ENCODE data around the gene CCDC187. TPM values are rescaled to one million over a fixed set of nuclear protein-coding genes. Genes with fewer than 3 reads are reported as not detected.
A peak's percentile ranks its signal among the peaks of the same experiment; 100 is the strongest.

Gene CCDC187
- total and polyA plus RNA-seq, 2 donors = 0.23 to 0.24 TPM

- no peak for DNase-seq (ENCODE audit: low read depth in 6 of 9, low spot score in 9 of 9)
- Histone ChIP-seq H3K9me3 (ENCODE audit: control insufficient read depth in 2 of 2, insufficient read depth in 1 of 2, low read length in 1 of 2) (no peaks in the 10 kb centered on the region), H3K4me1 (ENCODE audit: control insufficient read depth in 2 of 2, insufficient read depth in 2 of 2, low read length in 2 of 2) (peaks cover 0 to 35% of the 10 kb centered on the region in 2 donors), H3K27me3 (ENCODE audit: control insufficient read depth in 2 of 2, insufficient read depth in 1 of 2, low read length in 1 of 2) (no peaks in the 10 kb centered on the region), H3K36me3 (ENCODE audit: control insufficient read depth in 2 of 2, insufficient read depth in 2 of 2, low read length in 1 of 2) (peaks cover 18 to 30% of the 10 kb centered on the region in 2 donors), H3K27ac (ENCODE audit: low read depth in 1 of 2, low read length in 1 of 2) (no peak overlapping the region), H3K4me3 (ENCODE audit: low read length in 2 of 2) (no peak overlapping the region)
- 87% methylated on average over 14 of the region's 14 CpGs for WGBS
Measured at GRCh38 chr9:136233868-136234267, 70.0 kb downstream of the CCDC187 start.

- WGBS = 71% methylated on average over 15 of the region's 15 CpGs
- Histone ChIP-seq H3K9me3 (ENCODE audit: control insufficient read depth in 2 of 2, insufficient read depth in 1 of 2, low read length in 1 of 2) (no peaks in the 10 kb centered on the region), H3K36me3 (ENCODE audit: control insufficient read depth in 2 of 2, insufficient read depth in 2 of 2, low read length in 1 of 2) (peaks cover 18 to 30% of the 10 kb centered on the region in 2 donors), H3K27me3 (ENCODE audit: control insufficient read depth in 2 of 2, insufficient read depth in 1 of 2, low read length in 1 of 2) (no peaks in the 10 kb centered on the region), H3K27ac (ENCODE audit: low read depth in 1 of 2, low read length in 1 of 2) (peak overlapping the region in 1 of 2 donors; percentile 2), H3K4me1 (ENCODE audit: control insufficient read depth in 2 of 2, insufficient read depth in 2 of 2, low read length in 2 of 2) (peaks cover 0 to 31% of the 10 kb centered on the region in 2 donors), H3K4me3 (ENCODE audit: low read length in 2 of 2) (no peak overlapping the region)
- DNase-seq (ENCODE audit: low read depth in 6 of 9, low spot score in 9 of 9) = peak in 1 of 9 donors; percentile 18
Measured at GRCh38 chr9:136233411-136233810, 70.5 kb downstream of the CCDC187 start.

- 94% methylated on average over 10 of the region's 10 CpGs for WGBS
- no peak for DNase-seq (ENCODE audit: low read depth in 6 of 9, low spot score in 9 of 9)
- no peak overlapping the region for H3K4me3 ChIP-seq (ENCODE audit: low read length in 2 of 2)
- H3K9me3 ChIP-seq (ENCODE audit: control insufficient read depth in 2 of 2, insufficient read depth in 1 of 2, low read length in 1 of 2) = no peaks in the 10 kb centered on the region
- H3K27me3 ChIP-seq (ENCODE audit: control insufficient read depth in 2 of 2, insufficient read depth in 1 of 2, low read length in 1 of 2) = no peaks in the 10 kb centered on the region
- H3K27ac ChIP-seq (ENCODE audit: low read depth in 1 of 2, low read length in 1 of 2) = peak overlapping the region in 1 of 2 donors; percentile 2
- H3K4me1 ChIP-seq (ENCODE audit: control insufficient read depth in 2 of 2, insufficient read depth in 2 of 2, low read length in 2 of 2) = peaks cover 0 to 27% of the 10 kb centered on the region in 2 donors
- H3K36me3 ChIP-seq (ENCODE audit: control insufficient read depth in 2 of 2, insufficient read depth in 2 of 2, low read length in 1 of 2) = peaks cover 18 to 30% of the 10 kb centered on the region in 2 donors
Measured at GRCh38 chr9:136232969-136233368, 70.9 kb downstream of the CCDC187 start.

GRCh38 chr9:136231478-136232297 lies 72.2 kb downstream of the CCDC187 start:
- DNase-seq (ENCODE audit: low read depth in 6 of 9, low spot score in 9 of 9) = peak in 6 of 9 donors; percentile 31 to 79 (median 36)
- Histone ChIP-seq H3K9me3 (ENCODE audit: control insufficient read depth in 2 of 2, insufficient read depth in 1 of 2, low read length in 1 of 2) (no peaks in the 10 kb centered on the region), H3K4me3 (ENCODE audit: low read length in 2 of 2) (peak overlapping the region; percentile 16 to 30), H3K27ac (ENCODE audit: low read depth in 1 of 2, low read length in 1 of 2) (peak overlapping the region in 1 of 2 donors; percentile 84), H3K36me3 (ENCODE audit: control insufficient read depth in 2 of 2, insufficient read depth in 2 of 2, low read length in 1 of 2) (peaks cover 17 to 25% of the 10 kb centered on the region in 2 donors), H3K27me3 (ENCODE audit: control insufficient read depth in 2 of 2, insufficient read depth in 1 of 2, low read length in 1 of 2) (no peaks in the 10 kb centered on the region), H3K4me1 (ENCODE audit: control insufficient read depth in 2 of 2, insufficient read depth in 2 of 2, low read length in 2 of 2) (peaks cover 0 to 28% of the 10 kb centered on the region in 2 donors)
- 57% methylated on average over 31 of the region's 31 CpGs for WGBS

GRCh38 chr9:136230773-136231172 lies 73.1 kb downstream of the CCDC187 start:
- Histone ChIP-seq H3K4me3 (ENCODE audit: low read length in 2 of 2) (no peak overlapping the region), H3K27ac (ENCODE audit: low read depth in 1 of 2, low read length in 1 of 2) (no peak overlapping the region), H3K9me3 (ENCODE audit: control insufficient read depth in 2 of 2, insufficient read depth in 1 of 2, low read length in 1 of 2) (no peaks in the 10 kb centered on the region), H3K36me3 (ENCODE audit: control insufficient read depth in 2 of 2, insufficient read depth in 2 of 2, low read length in 1 of 2) (peaks cover 12 to 25% of the 10 kb centered on the region in 2 donors), H3K27me3 (ENCODE audit: control insufficient read depth in 2 of 2, insufficient read depth in 1 of 2, low read length in 1 of 2) (no peaks in the 10 kb centered on the region), H3K4me1 (ENCODE audit: control insufficient read depth in 2 of 2, insufficient read depth in 2 of 2, low read length in 2 of 2) (peaks cover 0 to 30% of the 10 kb centered on the region in 2 donors)
- WGBS = 98% methylated on average over 9 of the region's 9 CpGs
- DNase-seq (ENCODE audit: low read depth in 6 of 9, low spot score in 9 of 9) = no peak

- DNase-seq (ENCODE audit: low read depth in 6 of 9, low spot score in 9 of 9) = no peak
- Histone ChIP-seq H3K27ac (ENCODE audit: low read depth in 1 of 2, low read length in 1 of 2) (no peak overlapping the region), H3K4me1 (ENCODE audit: control insufficient read depth in 2 of 2, insufficient read depth in 2 of 2, low read length in 2 of 2) (peaks cover 0 to 33% of the 10 kb centered on the region in 2 donors), H3K36me3 (ENCODE audit: control insufficient read depth in 2 of 2, insufficient read depth in 2 of 2, low read length in 1 of 2) (peaks cover 11 to 24% of the 10 kb centered on the region in 2 donors), H3K27me3 (ENCODE audit: control insufficient read depth in 2 of 2, insufficient read depth in 1 of 2, low read length in 1 of 2) (no peaks in the 10 kb centered on the region), H3K9me3 (ENCODE audit: control insufficient read depth in 2 of 2, insufficient read depth in 1 of 2, low read length in 1 of 2) (no peaks in the 10 kb centered on the region), H3K4me3 (ENCODE audit: low read length in 2 of 2) (no peak overlapping the region)
- WGBS = 98% methylated on average over 10 of the region's 10 CpGs
Measured at GRCh38 chr9:136230365-136230764, 73.5 kb downstream of the CCDC187 start.

GRCh38 chr9:136229096-136230065 lies 74.5 kb downstream of the CCDC187 start:
- Histone ChIP-seq H3K4me1 (ENCODE audit: control insufficient read depth in 2 of 2, insufficient read depth in 2 of 2, low read length in 2 of 2) (peaks cover 0 to 33% of the 10 kb centered on the region in 2 donors), H3K9me3 (ENCODE audit: control insufficient read depth in 2 of 2, insufficient read depth in 1 of 2, low read length in 1 of 2) (no peaks in the 10 kb centered on the region), H3K27ac (ENCODE audit: low read depth in 1 of 2, low read length in 1 of 2) (no peak overlapping the region), H3K36me3 (ENCODE audit: control insufficient read depth in 2 of 2, insufficient read depth in 2 of 2, low read length in 1 of 2) (peaks cover 4 to 21% of the 10 kb centered on the region in 2 donors), H3K27me3 (ENCODE audit: control insufficient read depth in 2 of 2, insufficient read depth in 1 of 2, low read length in 1 of 2) (no peaks in the 10 kb centered on the region), H3K4me3 (ENCODE audit: low read length in 2 of 2) (no peak overlapping the region)
- DNase-seq (ENCODE audit: low read depth in 6 of 9, low spot score in 9 of 9) = no peak
- WGBS = 96% methylated on average over 33 of the region's 33 CpGs

GRCh38 chr9:136228107-136228875 lies 75.6 kb downstream of the CCDC187 start:
- peaks cover 14 to 27% of the 10 kb centered on the region in 2 donors for H3K36me3 ChIP-seq (ENCODE audit: control insufficient read depth in 2 of 2, insufficient read depth in 2 of 2, low read length in 1 of 2)
- H3K4me3 ChIP-seq (ENCODE audit: low read length in 2 of 2) = no peak overlapping the region
- no peak for DNase-seq (ENCODE audit: low read depth in 6 of 9, low spot score in 9 of 9)
- 97% methylated on average over 18 of the region's 18 CpGs for WGBS
- H3K9me3 ChIP-seq (ENCODE audit: control insufficient read depth in 2 of 2, insufficient read depth in 1 of 2, low read length in 1 of 2) = no peaks in the 10 kb centered on the region
- peaks cover 0 to 22% of the 10 kb centered on the region in 2 donors for H3K4me1 ChIP-seq (ENCODE audit: control insufficient read depth in 2 of 2, insufficient read depth in 2 of 2, low read length in 2 of 2)
- no peaks in the 10 kb centered on the region for H3K27me3 ChIP-seq (ENCODE audit: control insufficient read depth in 2 of 2, insufficient read depth in 1 of 2, low read length in 1 of 2)
- H3K27ac ChIP-seq (ENCODE audit: low read depth in 1 of 2, low read length in 1 of 2) = no peak overlapping the region

All from thymus (tissue), 11 donors.